ENCODE results near the gene EIF5.

EIF5 gene

DNA sequence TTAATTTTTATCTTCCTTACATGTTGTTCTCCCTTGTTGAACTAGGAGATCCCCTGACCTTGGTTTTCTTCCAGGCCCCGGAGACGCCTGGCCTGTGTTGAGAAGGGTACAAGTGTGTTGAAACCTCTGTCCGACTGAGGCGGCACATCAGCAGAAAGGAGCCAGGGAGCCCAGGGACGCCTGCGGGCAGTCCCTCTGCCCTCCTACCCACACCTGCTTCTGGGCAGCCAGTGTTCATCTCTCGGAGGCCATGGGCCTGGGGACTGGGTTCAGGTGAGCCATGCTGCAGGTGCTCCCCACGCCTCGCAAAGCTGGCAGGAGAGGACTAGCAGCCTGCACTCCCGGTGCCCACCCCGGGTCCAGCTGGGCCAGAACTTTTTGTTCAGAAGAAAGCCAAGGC is 39.9 kb upstream of the EIF5 start:
- Histone ChIP-seq H3K9me3 (ENCODE audit: control insufficient read depth, insufficient read depth, low read length) (no peaks in the 10 kb centered on the region), H3K27me3 (ENCODE audit: control insufficient read depth, insufficient read depth, low read length) (no peaks in the 10 kb centered on the region), H3K36me3 (ENCODE audit: control insufficient read depth, insufficient read depth, low read length) (no peaks in the 10 kb centered on the region), H3K4me3 (ENCODE audit: low read depth, low read length) (no peak overlapping the region), H3K9ac (ENCODE audit: low read depth, low read length) (no peak overlapping the region), H3K4me1 (ENCODE audit: control insufficient read depth, insufficient read depth, low read length) (no peaks in the 10 kb centered on the region)

GRCh38 chr14:103296007-103296406 is 38.0 kb upstream of the EIF5 start:
- Histone ChIP-seq H3K4me1 (ENCODE audit: control insufficient read depth, insufficient read depth, low read length) (no peaks in the 10 kb centered on the region), H3K9me3 (ENCODE audit: control insufficient read depth, insufficient read depth, low read length) (no peaks in the 10 kb centered on the region), H3K27me3 (ENCODE audit: control insufficient read depth, insufficient read depth, low read length) (no peaks in the 10 kb centered on the region), H3K36me3 (ENCODE audit: control insufficient read depth, insufficient read depth, low read length) (no peaks in the 10 kb centered on the region), H3K9ac (ENCODE audit: low read depth, low read length) (no peak overlapping the region), H3K4me3 (ENCODE audit: low read depth, low read length) (no peak overlapping the region)

DNA sequence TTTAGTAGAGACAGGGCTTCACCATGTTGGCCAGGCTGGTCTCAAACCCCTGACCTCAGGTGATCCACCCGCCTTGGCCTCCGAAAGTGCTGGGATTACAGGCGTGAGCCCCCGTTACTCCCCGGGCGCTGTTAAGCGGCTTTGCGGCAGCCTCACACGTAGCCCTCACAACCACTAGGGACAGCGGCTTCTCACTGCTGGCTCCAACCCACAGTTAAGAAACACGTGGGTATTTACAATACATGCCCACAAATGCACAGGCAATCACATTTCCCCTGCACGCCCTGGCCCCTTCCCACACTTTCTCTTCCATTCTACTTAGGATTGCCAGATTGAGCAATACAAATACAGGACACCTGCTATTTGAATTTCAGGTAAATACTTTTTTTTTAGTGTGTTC is 37.0 kb upstream of the EIF5 start:
- H3K9me3 ChIP-seq (ENCODE audit: control insufficient read depth, insufficient read depth, low read length), result no peaks in the 10 kb centered on the region
- no peaks in the 10 kb centered on the region for H3K4me1 ChIP-seq (ENCODE audit: control insufficient read depth, insufficient read depth, low read length)
- H3K36me3 ChIP-seq (ENCODE audit: control insufficient read depth, insufficient read depth, low read length), result no peaks in the 10 kb centered on the region
- H3K4me3 ChIP-seq (ENCODE audit: low read depth, low read length), result no peak overlapping the region
- H3K27me3 ChIP-seq (ENCODE audit: control insufficient read depth, insufficient read depth, low read length), result no peaks in the 10 kb centered on the region
- H3K9ac ChIP-seq (ENCODE audit: low read depth, low read length), result no peak overlapping the region

DNA sequence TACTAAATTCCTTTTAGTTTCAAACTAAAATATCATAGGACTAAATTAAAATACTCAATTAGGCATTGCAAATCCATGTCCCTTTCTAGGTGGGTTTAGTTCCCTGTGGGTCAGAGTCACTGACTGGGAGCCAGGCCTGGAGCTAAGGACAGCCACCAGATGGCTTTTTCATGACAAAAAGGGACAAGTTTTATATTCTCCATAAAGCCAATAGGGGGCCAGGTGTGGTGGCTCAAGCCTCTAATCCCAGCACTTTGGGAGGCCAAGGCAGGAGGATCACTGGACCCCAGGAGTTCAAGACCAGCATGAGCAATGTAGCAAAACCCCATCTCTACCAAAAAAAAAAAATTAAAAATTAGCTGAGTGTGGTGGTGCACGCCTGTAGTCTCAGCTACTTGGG is 35.4 kb upstream of the EIF5 start:
- H3K9ac ChIP-seq (ENCODE audit: low read depth, low read length), result no peak overlapping the region
- H3K4me3 ChIP-seq (ENCODE audit: low read depth, low read length), result no peak overlapping the region
- H3K4me1 ChIP-seq (ENCODE audit: control insufficient read depth, insufficient read depth, low read length), result no peaks in the 10 kb centered on the region
- no peaks in the 10 kb centered on the region for H3K27me3 ChIP-seq (ENCODE audit: control insufficient read depth, insufficient read depth, low read length)
- no peaks in the 10 kb centered on the region for H3K36me3 ChIP-seq (ENCODE audit: control insufficient read depth, insufficient read depth, low read length)
- no peaks in the 10 kb centered on the region for H3K9me3 ChIP-seq (ENCODE audit: control insufficient read depth, insufficient read depth, low read length)

DNA sequence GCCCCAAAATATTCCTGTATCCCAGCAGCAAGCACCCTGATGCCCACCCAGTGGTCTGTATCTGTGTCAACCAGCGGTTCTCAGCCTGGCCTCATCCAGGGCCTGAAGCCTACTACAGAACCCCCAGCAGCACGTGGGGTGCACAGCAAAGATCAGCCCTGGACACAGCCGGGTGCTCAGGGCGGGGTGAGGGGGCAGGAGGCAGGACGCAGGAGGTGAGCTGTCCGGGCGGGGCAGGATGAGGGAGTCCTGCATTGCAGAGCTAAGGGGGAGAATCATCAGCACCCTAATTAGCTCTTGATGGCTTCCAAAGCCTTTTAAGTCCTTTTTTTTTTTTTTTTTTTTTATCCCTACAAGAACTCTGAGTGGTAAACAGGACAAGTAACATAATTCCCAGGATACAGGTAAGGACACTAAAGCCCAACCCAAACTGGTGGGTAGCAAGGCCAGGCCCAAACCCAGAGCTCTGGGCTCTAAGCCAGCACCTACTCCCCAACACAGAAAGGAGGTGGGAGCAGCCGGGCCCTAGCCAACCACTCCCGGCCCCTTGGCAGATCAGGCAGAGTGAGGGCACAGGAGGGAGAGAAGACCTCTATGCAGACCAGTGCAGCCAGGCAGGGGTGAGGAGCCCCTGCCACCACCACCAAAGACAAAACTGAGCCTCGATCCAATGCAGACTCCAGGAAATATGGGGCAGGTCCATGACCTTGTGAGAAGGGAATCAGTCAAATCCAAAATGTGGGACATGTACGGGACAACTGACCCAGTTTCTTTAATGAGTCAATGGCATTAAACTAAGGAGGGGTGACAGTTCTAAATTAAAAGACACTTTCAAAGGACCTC is 32.3 kb upstream of the EIF5 start:
- Histone ChIP-seq H3K9me3 (ENCODE audit: control insufficient read depth, insufficient read depth, low read length) (no peaks in the 10 kb centered on the region), H3K4me3 (ENCODE audit: low read depth, low read length) (no peak overlapping the region), H3K9ac (ENCODE audit: low read depth, low read length) (no peak overlapping the region), H3K27me3 (ENCODE audit: control insufficient read depth, insufficient read depth, low read length) (no peaks in the 10 kb centered on the region), H3K36me3 (ENCODE audit: control insufficient read depth, insufficient read depth, low read length) (no peaks in the 10 kb centered on the region), H3K4me1 (ENCODE audit: control insufficient read depth, insufficient read depth, low read length) (no peaks in the 10 kb centered on the region)

GRCh38 chr14:103302966-103303365 is 31.1 kb upstream of the EIF5 start:
- H3K9ac ChIP-seq (ENCODE audit: low read depth, low read length), result no peak overlapping the region
- H3K36me3 ChIP-seq (ENCODE audit: control insufficient read depth, insufficient read depth, low read length), result no peaks in the 10 kb centered on the region
- H3K27me3 ChIP-seq (ENCODE audit: control insufficient read depth, insufficient read depth, low read length), result no peaks in the 10 kb centered on the region
- no peak overlapping the region for H3K4me3 ChIP-seq (ENCODE audit: low read depth, low read length)
- no peaks in the 10 kb centered on the region for H3K4me1 ChIP-seq (ENCODE audit: control insufficient read depth, insufficient read depth, low read length)
- H3K9me3 ChIP-seq (ENCODE audit: control insufficient read depth, insufficient read depth, low read length), result no peaks in the 10 kb centered on the region

DNA sequence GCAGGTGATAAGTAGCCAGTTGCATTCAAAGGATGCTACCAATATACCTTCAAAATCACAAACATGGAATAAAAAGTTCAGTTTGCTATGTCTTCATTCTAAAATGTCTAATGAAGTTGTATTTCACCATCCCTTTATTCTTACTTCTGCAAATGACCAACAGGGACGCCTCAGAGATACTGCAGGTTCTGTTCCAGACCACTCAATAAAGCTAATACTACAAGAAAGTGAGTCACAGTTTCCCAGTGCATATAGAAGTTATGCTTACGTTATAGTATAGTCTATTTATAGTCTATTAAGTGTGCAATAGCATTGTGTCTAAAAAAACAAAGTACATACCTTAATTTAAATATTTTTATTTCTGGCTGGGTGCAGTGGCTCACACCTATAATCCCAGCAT is 29.3 kb upstream of the EIF5 start:
- Histone ChIP-seq H3K4me3 (ENCODE audit: low read depth, low read length) (no peak overlapping the region), H3K36me3 (ENCODE audit: control insufficient read depth, insufficient read depth, low read length) (no peaks in the 10 kb centered on the region), H3K9me3 (ENCODE audit: control insufficient read depth, insufficient read depth, low read length) (no peaks in the 10 kb centered on the region), H3K4me1 (ENCODE audit: control insufficient read depth, insufficient read depth, low read length) (no peaks in the 10 kb centered on the region), H3K27me3 (ENCODE audit: control insufficient read depth, insufficient read depth, low read length) (no peaks in the 10 kb centered on the region), H3K9ac (ENCODE audit: low read depth, low read length) (no peak overlapping the region)

DNA sequence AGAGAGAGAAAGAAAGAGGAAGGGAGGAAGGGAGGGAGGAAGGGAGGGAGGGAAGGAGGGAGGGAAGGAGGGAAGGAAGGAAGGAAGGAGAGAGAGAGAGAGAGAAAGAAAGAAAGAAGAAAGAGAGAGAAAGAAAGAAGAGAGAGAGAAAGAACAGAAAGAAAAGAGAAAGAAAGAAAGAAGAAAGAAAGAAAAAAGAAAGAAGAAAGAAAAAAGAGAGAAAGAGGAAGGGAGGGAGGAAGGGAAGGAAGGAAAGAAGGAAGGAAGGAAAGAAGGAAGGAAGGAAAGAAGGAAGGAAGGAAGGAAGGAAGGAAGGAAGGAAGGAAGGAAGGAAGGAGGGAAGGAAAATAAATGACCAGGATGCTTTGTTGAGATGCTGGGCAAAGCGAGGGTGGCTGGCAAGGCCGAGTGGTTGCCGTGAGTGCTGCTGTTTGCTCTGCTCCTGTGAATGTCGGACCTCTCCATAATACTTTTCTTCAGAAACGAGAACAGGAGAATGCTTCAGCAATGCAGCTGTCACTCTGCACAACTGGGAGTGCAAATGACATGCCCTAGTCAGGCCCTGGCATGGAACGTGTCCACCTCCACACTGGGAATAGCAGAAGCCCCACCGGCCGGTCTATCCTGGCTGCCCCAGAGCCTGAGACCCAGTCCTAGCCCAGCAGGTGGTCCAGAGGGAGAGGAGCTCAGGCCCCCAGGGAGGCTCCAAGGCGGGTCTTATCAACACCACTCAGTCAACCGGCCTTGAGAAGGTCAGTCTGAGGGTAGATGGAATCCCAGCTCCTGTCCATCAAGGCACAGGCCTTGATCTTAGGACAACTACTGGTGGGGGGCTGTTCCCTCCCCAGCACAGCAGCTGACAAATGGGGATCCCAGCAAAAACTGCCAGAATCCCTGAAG is 25.1 kb upstream of the EIF5 start:
- H3K27me3 ChIP-seq (ENCODE audit: control insufficient read depth, insufficient read depth, low read length), result no peaks in the 10 kb centered on the region

GRCh38 chr14:103310576-103311095 is 23.4 kb upstream of the EIF5 start:
- Histone ChIP-seq H3K27me3 (ENCODE audit: control insufficient read depth, insufficient read depth, low read length) (no peaks in the 10 kb centered on the region), H3K4me1 (ENCODE audit: control insufficient read depth, insufficient read depth, low read length) (no peaks in the 10 kb centered on the region), H3K9ac (ENCODE audit: low read depth, low read length) (no peak overlapping the region), H3K9me3 (ENCODE audit: control insufficient read depth, insufficient read depth, low read length) (no peaks in the 10 kb centered on the region), H3K36me3 (ENCODE audit: control insufficient read depth, insufficient read depth, low read length) (no peaks in the 10 kb centered on the region), H3K4me3 (ENCODE audit: low read depth, low read length) (no peak overlapping the region)

More for the DNA sequence above, 25.1 kb upstream of the EIF5 start:
- Histone ChIP-seq H3K9me3 (ENCODE audit: control insufficient read depth, insufficient read depth, low read length) (no peaks in the 10 kb centered on the region), H3K9ac (ENCODE audit: low read depth, low read length) (no peak overlapping the region), H3K4me3 (ENCODE audit: low read depth, low read length) (no peak overlapping the region), H3K36me3 (ENCODE audit: control insufficient read depth, insufficient read depth, low read length) (no peaks in the 10 kb centered on the region), H3K4me1 (ENCODE audit: control insufficient read depth, insufficient read depth, low read length) (no peaks in the 10 kb centered on the region)

- Histone ChIP-seq H3K36me3 (ENCODE audit: control insufficient read depth, insufficient read depth, low read length) (no peaks in the 10 kb centered on the region), H3K9me3 (ENCODE audit: control insufficient read depth, insufficient read depth, low read length) (no peaks in the 10 kb centered on the region), H3K27me3 (ENCODE audit: control insufficient read depth, insufficient read depth, low read length) (no peaks in the 10 kb centered on the region), H3K9ac (ENCODE audit: low read depth, low read length) (no peak overlapping the region), H3K4me3 (ENCODE audit: low read depth, low read length) (no peak overlapping the region), H3K4me1 (ENCODE audit: control insufficient read depth, insufficient read depth, low read length) (no peaks in the 10 kb centered on the region)
These were observed 22.7 kb upstream of the EIF5 start for GRCh38 chr14:103311171-103311997.

GRCh38 chr14:103312006-103312635 is 21.9 kb upstream of the EIF5 start:
- Histone ChIP-seq H3K4me1 (ENCODE audit: control insufficient read depth, insufficient read depth, low read length) (peaks cover 3% of the 10 kb centered on the region), H3K36me3 (ENCODE audit: control insufficient read depth, insufficient read depth, low read length) (no peaks in the 10 kb centered on the region), H3K27me3 (ENCODE audit: control insufficient read depth, insufficient read depth, low read length) (no peaks in the 10 kb centered on the region)

More at GRCh38 chr14:103312006-103312635, 21.9 kb upstream of the EIF5 start:
- H3K9me3 ChIP-seq (ENCODE audit: control insufficient read depth, insufficient read depth, low read length), result no peaks in the 10 kb centered on the region
- H3K9ac ChIP-seq (ENCODE audit: low read depth, low read length), result no peak overlapping the region
- H3K4me3 ChIP-seq (ENCODE audit: low read depth, low read length), result no peak overlapping the region

Data from iPS-15b (cell line).